Fibroblast of lung (primary cell): ENCODE measurements around the gene BECN2.

Source experiments
- EZH2 ChIP-seq: IDR thresholded peaks from 2 replicates; pipeline ENCODE4 v1.5.1; 2012; ENCODE audit warnings: low read length, control low read depth, mild to moderate bottlenecking; ENCODE audit errors: missing control alignments
- TF ChIP-seq, protein P1 (sequence below), 2 donors: IDR thresholded peaks in 1 of 2; conservative IDR thresholded peaks in 1 of 2; 1 replicate in 1 of 2; 2 replicates in 1 of 2; pipeline ENCODE4 v1.5.1; 2011 to 2012; ENCODE audit warnings: low read length in 2 of 2, control low read depth in 1 of 2, inconsistent platforms in 1 of 2, low read depth in 1 of 2, mild to moderate bottlenecking in 1 of 2

DNA sequence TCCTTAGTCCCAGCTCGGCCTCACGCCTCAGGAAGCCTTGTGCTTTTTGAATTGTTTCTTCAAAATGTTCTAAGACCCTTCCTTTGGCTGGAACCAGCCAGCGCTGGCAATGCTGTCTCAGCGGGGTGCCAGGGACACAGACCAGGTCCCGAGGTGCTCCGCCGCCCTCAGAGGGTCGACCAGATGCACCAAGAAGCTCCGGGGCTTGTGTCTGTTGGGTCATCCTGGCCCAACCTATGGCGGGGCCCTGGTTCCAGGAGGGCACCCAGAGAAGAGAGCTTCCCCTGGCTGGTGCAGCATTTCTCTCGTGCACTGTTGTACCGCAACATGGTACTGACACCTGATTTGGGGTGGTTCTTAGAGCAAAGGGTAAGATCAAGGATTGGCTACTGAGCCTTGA is 40.1 kb upstream of the BECN2 start:
- TF ChIP-seq, protein P1, sequence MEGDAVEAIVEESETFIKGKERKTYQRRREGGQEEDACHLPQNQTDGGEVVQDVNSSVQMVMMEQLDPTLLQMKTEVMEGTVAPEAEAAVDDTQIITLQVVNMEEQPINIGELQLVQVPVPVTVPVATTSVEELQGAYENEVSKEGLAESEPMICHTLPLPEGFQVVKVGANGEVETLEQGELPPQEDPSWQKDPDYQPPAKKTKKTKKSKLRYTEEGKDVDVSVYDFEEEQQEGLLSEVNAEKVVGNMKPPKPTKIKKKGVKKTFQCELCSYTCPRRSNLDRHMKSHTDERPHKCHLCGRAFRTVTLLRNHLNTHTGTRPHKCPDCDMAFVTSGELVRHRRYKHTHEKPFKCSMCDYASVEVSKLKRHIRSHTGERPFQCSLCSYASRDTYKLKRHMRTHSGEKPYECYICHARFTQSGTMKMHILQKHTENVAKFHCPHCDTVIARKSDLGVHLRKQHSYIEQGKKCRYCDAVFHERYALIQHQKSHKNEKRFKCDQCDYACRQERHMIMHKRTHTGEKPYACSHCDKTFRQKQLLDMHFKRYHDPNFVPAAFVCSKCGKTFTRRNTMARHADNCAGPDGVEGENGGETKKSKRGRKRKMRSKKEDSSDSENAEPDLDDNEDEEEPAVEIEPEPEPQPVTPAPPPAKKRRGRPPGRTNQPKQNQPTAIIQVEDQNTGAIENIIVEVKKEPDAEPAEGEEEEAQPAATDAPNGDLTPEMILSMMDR (conservative IDR thresholded peaks at IDR 0.05 in 1 of 2, IDR thresholded peaks at IDR 0.05 in 1 of 2; ENCODE audit: low read depth in 1 of 2, low read length in 2 of 2), result no peak
- TF ChIP-seq EZH2, result no peak
